ACHN (cell line): ENCODE measurements around the gene TSPAN18.
A peak's percentile ranks its signal among the peaks of the same experiment; 100 is the strongest.

Experiments used
- DNase-seq: peaks from one replicate; pipeline ENCODE4 v3.0.0-alpha.2; 2015
- in situ Hi-C: cut with HindIII; loops from 2 replicates; pipeline ENCODE4 v1.10.0; 2017; ENCODE audit warnings: low sequenced_read_pairs, low pct_ligation_motif_present, low pct_unique_long_range_greater_than_20kb

Gene TSPAN18

DNA sequence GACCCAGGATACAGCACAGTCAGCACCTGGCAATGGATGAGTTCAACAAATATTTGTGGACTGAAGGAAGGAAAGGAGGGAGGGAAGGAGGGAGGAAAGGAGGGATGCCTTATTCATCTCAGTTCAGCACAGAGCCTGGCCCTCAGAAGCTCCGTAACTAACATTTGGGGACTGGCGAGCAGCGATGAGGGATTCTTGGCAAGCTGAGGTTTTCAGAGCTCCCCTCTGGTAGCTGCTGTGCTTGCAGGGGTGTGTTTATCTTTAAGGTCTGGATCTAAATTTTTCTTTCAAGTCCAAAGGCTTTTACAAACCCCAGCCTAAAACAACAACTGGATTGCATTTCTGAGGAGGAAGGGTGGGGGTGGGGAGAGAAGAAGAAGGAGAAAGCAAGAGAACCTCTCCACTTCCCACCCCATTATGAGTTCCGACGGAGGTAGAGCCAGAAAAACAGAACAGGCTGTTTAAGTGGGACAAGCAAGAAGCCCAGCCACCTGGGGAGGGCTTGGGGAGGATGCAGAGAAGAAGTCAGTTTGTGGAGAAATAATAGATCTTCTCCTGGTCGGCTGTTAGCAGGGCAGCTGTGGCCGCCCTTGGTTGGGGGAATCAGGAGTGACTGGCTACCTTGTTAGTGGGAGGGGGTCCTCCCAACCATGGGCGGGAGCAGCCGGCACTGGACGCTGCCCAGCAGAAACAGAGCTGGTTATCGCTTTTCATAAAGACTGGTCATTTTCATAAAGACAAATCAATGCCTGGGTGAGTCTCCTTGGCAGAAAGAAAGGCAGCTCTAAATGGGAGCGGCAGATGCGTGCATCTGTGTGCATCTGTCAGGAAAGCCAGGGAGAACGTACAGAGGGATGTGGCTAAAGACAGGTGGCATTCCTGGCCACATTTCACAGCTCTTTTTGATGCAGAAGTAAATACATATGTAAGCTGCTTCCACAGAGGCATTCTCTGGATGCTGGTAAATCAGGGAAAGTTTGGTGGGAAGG, 78.0 kb downstream of the TSPAN18 start:
- in situ Hi-C loops, result no loop called here
- DNase-seq, result no peak

DNA sequence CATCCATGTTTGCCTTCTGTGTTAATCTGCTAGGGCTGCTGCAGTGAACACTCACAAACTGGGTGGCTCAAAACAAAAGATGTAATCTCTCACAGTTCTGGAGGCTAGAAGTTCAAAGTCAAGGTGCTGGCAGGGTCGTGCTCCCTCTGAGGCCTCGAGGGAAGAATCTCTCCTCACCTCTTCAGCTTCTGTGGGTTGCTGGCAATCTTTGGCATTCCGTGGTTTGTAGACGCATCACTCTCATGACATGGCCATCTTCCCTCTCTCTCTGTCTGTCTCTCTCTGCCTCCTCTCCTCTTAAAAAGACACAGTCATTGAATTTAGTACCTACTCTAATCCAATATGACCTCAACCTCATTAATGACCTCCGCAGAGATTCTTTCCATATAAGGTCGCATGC, 78.8 kb downstream of the TSPAN18 start:
- in situ Hi-C loops, result no loop called here
- DNase-seq, result peak; percentile 15

DNA sequence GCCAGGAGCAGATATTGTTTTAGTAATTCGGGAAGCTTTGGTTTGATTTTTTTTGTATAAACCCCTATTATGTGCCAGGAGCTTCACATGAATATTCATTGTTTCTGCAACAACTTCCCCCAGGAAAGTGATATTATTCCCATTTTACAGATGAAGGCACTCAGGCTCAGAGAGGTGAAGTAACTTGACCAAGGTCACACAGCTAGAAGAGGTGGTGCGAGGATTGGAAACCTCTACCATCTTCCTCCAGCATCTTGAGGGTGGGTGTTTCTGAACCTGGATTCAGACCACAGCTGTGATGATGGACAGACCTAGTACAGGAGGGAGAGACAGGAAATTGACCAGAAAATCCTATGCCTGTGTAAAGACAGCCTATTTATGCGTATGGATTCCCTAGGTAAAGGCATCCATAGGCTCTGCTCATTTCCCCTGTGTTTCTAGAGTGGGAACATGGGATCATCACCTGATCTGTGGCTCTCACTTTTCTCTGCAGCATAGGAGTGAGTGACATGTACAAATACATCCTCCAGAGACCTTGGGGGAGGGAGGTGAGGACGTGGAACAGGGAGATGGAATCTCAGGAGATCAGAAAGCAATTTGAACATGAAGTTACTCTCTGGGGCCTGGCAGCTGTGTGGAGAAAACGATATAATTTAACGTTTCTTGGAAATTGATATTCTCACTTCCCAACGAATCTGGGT, 81.4 kb downstream of the TSPAN18 start:
- DNase-seq, result no peak
- in situ Hi-C loops, result no loop called here

DNA sequence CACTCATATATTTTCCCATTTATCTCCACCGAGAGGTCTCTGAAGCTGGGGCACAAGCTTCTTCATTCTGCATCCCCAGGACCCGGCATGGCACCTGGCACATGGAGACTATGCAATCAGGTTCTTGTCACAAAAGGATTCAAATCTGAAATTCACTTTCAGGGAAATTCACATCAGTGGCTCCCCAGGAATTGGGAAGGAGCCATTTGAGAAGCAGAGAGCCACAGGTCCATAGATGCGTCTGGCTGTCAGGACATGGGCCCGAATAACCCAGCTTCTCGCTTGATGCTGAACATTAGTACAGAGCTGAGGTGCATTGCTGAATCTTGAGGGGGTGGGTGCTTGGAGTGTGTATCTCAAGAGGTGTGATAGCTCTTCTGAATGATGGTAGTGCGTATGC, 82.5 kb downstream of the TSPAN18 start:
- in situ Hi-C loops, result no loop called here
- DNase-seq, result no peak

DNA sequence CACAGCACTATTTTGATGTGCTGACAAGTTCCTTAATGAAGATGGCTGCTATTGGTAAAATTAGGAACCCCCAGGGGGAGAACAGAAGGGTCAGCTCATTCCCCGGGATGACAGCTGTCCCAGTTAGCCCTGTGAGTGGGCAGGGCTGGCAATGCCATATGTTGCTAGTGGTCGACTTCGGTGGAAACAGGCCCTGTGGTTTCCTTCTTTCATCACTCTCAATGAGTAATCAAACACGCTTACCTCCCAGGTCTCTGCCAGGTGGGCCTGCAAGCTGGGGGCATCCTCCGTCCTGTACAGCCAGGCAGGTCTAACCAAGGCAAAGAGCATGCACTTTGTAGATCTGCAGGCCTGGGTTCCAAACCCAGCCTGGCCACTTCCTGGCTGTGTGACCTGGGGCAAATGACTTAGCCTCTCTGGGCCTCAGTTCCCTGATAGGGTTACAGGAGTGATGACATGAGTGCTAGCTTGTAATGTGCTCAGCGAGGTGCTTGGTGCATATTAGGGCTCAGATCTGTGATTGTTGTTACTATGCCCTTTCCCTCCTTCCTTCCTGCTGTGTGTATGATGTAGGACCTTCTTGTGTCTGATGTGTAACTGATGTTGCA, 85.2 kb downstream of the TSPAN18 start:
- in situ Hi-C loops, result no loop called here
- no peak for DNase-seq

DNA sequence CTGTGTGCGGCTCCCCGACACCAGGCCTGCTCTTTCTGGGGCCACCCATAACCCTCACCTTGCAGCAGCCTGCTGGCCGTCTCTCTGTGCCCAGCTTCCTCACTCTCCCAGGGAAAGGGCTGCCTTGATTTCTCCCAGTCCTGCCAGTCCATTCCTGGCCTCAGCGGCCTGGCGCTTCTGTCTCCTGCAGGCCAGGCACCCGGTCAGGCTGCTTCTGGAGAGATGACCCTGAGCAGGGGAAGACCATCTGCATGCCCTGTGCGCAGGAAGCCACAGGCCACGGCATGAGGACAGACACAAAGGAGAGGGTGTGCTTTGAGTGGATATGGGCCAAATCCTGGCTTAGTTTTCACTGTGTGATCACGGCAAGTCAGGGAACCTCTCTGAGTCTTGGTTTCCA, 86.2 kb downstream of the TSPAN18 start:
- in situ Hi-C loops, result no loop called here
- DNase-seq, result no peak

DNA sequence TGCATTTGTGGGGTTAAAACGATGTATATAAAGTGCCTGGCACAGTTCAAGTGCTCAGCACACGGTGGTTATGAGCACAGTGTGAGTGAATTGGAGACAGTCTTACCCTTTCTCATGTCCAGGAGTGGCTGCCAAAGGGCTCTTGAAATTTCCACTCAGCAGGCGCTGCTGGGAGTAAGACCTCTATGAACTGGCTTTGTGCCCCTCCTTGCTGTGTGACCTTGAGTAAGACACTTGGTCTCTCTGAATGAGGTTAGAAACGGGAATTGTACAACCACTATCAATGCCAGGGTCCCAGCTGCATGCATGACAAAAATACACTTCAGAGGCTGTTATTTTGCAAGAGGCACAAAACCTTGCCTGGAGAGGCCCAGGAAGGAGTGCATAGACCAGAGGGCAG, 86.6 kb downstream of the TSPAN18 start:
- in situ Hi-C loops, result no loop called here
- no peak for DNase-seq

DNA sequence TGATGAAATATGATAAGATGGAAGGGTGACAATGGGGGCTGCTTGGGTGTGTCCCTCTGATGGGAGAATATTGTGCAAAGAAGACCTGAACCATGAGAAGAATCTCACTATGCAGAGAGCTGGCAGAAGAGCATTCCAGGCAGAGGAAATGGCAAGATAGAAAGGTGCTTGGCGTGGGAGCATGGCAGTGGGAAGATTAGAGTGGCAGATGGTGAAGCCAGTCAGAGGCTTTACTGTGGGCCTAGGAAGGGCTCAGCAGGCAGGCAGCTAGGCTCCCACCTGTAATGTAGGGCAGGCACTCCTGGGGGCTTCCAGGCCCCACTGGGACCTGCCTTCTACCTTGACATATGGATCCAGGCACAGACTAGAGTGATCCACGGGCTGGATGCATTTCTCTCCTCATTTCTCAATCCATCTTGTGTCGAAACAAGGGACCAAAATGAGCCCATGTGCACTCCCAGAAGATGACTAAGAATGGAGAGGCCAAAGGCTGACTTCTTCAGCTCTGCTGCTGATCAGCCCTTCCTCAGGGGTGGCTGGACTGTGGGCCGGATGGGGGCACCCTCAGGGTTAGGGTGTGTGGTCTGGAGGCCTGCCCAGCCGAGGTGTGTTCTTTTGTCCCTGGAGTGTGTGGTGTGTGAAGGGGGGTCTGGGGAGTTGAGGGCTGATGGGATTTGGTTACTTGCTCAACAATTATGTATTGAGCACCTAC, 88.3 kb downstream of the TSPAN18 start:
- DNase-seq, result no peak
- in situ Hi-C loops, result no loop called here

DNA sequence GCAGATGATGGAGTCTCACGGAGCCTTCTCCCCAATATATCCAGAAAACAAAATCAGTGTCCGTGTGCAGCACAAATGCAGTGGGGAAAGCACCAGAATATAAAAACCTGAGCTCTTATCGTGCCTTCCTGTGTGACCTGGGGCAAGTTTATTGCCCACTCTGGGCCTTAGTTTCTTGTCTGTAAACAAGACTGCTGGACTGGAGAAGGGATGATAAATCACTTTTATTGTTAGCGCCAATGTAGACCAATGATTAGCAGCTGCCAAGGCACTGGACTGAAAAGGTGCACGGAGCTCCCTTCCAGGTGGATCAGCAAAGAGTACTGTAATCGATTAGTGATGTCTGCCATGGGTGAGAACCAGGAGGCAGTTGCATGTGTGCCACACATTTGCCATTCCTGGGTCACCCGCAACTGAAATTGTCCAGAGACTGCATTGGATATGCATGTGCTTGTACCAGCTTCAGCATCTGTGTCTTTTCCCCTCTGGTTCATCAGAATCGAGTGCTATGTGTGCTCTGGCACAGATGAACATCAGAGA, 89.2 kb downstream of the TSPAN18 start:
- DNase-seq, result no peak
- in situ Hi-C loops, result no loop called here

DNA sequence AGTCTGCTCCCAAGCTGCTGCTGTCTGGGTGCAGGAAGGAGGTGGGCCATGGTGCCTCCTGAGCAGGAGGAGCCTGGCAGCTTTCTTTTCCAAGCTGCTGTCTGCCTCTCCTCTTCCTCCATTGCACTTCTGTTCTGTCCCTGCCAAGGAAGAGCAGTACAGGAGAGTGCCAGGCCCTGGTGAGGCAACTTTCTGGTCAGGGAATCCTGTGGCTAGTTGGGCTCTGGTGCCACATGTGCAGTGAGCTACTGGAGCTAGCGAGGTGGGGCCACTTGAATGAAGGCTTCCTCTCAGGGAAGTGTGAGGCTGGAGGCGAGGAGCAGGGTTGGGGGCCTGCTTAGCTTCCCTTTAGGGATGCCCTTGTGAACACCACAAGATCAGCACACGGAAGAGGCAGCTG, 90.0 kb downstream of the TSPAN18 start:
- in situ Hi-C loops, result no loop called here
- no peak for DNase-seq

DNA sequence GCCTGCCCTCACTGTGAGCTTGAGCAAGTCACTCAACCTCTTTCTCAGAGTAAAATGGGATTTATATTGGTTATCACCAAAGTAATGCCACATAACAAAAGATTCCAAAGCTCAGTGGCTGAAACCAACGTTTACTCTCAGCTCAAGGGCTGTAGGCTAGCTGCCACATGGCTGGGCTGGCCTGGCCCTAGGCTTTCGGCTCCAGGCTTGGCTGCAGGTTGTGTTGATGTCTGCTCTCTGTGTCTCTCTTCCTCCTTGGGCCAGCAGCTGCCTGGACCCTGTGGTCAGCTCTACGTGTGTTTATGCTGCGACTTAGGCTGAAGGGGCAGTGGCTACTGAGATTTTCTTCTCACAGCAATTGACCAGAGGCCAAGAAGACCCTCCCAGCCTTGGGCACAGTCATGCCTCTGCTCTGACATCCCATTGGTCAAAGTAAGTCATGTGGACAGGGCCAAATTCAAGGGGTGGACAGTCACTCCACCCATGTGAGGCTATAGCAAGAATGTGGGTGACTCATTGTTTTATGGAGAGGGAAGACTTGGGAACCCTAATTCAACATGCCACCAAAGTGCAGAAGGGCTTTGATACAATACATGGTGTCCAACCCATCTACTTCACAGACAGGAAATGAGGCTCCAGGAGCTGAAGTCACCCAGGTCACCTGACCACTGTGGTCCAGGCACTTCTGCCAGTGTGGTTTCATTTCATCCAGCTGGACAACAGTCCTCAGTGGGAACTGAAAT, 90.6 kb downstream of the TSPAN18 start:
- no peak for DNase-seq
- in situ Hi-C loops, result no loop called here

DNA sequence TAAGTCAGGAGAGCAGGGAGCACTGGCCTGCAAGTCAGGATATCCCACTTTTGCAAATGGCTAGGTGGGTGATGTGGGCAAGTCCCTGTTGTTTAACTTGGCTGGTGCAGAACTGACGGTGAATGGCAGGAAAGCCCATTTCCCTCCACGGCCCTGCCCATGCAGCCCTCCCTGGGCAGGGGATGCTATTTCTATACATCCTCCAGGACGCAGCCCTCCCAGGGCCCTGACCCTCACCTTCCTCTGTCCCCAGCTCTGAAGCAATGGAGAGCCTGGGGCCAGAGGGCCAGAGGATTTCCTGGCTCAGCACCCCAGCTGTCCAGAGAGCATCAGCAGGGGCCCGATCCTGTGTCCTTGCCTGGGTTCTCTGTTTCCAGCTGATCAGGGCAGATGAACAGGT, 91.3 kb downstream of the TSPAN18 start:
- DNase-seq, result no peak
- in situ Hi-C loops, result no loop called here

DNA sequence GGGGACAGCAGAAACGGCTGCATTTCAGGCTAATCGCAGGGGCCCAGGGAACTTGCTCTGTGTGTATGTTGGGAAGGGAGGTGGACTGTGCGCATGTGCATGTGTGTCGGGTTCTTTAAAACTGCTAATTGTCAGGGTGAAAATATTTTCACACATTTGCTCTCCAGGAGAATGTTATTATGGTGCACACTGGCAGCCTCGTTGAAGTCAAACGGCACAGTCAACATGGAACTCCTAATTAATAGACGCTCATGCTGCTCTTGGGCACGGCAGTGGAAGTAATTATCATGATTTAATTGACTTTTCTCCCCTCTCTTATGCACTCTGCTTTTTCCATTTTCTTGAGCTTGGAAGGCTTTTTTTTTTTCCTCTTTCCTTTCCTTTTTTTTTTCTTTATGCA, 92.6 kb downstream of the TSPAN18 start:
- DNase-seq, result no peak
- in situ Hi-C loops, result no loop called here

DNA sequence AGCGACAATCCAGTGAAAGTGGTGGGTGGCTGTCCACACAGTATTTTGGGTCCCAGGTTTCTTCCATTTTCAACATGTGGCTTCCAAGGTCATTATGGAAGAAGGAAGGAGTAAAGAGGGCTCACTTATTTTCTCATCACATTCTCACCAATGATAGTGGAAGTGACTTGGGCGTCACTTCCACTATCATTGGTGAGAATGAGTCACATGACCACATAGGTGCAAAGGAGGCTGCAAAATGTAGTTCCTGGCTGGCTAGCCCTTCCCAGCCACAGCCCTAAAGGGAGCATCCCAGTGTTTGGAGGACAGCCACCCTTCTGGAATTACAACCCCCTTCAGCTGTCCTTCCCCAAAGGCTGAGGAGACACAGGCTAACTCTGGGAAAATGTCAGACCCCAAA, 95.6 kb downstream of the TSPAN18 start:
- DNase-seq, result no peak
- in situ Hi-C loops, result no loop called here

DNA sequence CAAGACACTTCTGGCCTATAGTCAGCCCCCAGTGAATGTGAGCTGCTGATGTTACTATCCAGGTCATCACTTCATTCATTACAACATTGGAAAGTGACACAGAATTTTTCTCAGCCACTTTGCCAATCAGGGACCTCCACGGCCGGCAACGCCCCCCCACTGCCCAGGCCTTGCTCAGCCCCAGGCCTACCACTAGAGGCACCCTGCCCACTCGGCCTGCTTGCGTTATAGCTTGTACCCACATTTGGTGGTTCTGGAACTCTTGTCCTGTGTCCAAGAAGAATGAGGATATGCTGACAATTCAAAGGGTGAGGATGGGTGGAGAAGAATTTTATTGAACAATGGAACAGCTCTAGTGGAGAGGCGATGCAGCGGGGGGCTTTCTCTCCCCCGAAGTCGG, 96.2 kb downstream of the TSPAN18 start:
- DNase-seq, result no peak

DNA sequence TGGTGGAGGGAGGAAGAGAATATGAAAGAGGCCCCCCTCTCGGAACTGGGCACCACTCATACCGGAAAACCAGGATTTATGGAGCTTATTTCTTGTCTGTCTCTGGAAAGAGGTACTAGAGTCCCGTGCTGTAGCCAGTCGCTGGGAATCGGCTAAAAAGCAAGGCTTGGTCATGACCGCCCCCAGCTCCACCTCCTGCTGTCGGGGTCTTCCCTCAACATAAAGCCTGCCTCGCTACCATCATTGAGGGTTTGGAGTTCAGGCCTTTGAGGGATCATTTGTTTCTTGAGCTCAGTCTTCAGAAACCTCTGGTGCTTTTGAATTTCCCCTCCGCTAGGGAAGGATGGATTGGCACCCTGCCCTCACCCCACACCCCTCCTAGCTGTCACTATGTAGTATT, 97.1 kb downstream of the TSPAN18 start:
- in situ Hi-C loops, result no loop called here
- DNase-seq, result no peak

More for the DNA sequence above, 96.2 kb downstream of the TSPAN18 start:
- in situ Hi-C loops, result no loop called here

DNA sequence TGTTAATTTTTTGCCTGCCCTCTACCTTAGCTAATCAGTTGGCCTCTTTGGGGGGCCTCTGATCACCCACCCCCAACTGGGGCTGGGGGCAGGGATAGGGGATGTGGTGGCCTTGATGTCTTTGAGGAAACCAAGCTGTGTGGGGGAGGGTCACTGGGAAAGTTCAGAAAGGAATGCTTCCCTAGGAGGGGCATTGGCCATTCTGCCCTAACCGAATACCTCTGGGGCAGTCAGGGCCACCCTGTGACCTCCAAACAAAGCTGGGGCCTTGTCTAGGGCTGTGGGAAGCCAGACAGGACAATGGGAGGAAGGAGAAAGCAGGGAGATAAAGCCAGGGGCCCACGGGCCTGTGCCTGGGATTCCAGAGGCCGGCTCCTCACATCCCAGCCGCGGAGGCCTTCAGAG, 97.5 kb downstream of the TSPAN18 start:
- in situ Hi-C loops, result no loop called here
- no peak for DNase-seq
